IMR-90 (cell line): ENCODE results near the gene ITFG1. TPM values are rescaled to one million over a fixed set of nuclear protein-coding genes. Genes with fewer than 3 reads are reported as not detected.
A peak's percentile ranks its signal among the peaks of the same experiment; 100 is the strongest.

Experiments
- ATAC-seq: fragments of 200-7000 bp; cut with Tn5 transposase; 2 replicates; pipeline ENCODE4 v1.9.1; 2020; ENCODE audit warnings: low read depth, mild to moderate bottlenecking, moderate library complexity
- Bru-seq: library from RNA; stranded (reverse); fragments of 400-500 nt; gene quantifications from one replicate; lab custom pipeline; 2021; lab: Mats Ljungman, UMichigan
- BruChase-seq, 2 experiments: library from RNA; stranded (reverse); fragments of 400-500 nt; gene quantifications; one replicate each; lab custom pipeline; 2021; lab: Mats Ljungman, UMichigan
- BruUV-seq: library from RNA; stranded (reverse); fragments of 400-500 nt; replicated peaks from 2 replicates; lab custom pipeline; 2021; lab: Mats Ljungman, UMichigan
- CTCF ChIA-PET: fragments of 300-600 bp; formaldehyde crosslinking; extraction: SDS; loops from one replicate; lab custom pipeline; 2021; ENCODE audit warnings: antibody characterized with exemption; lab: Yijun Ruan, JAX
- POLR2A ChIA-PET: fragments of 300-600 bp; sonication (Branson Sonifier 250); formaldehyde crosslinking; loops from one replicate; lab custom pipeline; 2022; ENCODE audit warnings: antibody characterized with exemption; ENCODE audit not compliant: unreplicated experiment; lab: Charles Lee
- DNase-seq: peaks from one replicate; pipeline ENCODE4 v3.0.0; 2013
- H2AFZ ChIP-seq: replicated peaks from 2 replicates; pipeline ENCODE3; 2013; ENCODE audit warnings: low read length, mild to moderate bottlenecking; ENCODE audit not compliant: poor library complexity
- H2AK5ac ChIP-seq: 2 replicates; pipeline ENCODE4 v1.6.1; 2013; ENCODE audit warnings: low read depth, low read length, inconsistent platforms
- H2AK9ac ChIP-seq: replicated peaks from 2 replicates; pipeline ENCODE3; 2013; ENCODE audit warnings: mild to moderate bottlenecking, low read depth, low read length, moderate library complexity; ENCODE audit not compliant: poor library complexity
- H2BK120ac ChIP-seq: 2 replicates; pipeline ENCODE4 v1.6.1; 2013; ENCODE audit warnings: low read depth, low read length, inconsistent platforms
- H2BK15ac ChIP-seq: 3 replicates; pipeline ENCODE4 v1.6.1; 2013; ENCODE audit warnings: low read depth, low read length, inconsistent platforms
- H2BK20ac ChIP-seq: 2 replicates; pipeline ENCODE4 v1.6.1; 2013; ENCODE audit warnings: low read depth, mild to moderate bottlenecking, inconsistent platforms, low read length, moderate library complexity
- H2BK5ac ChIP-seq: 2 replicates; pipeline ENCODE4 v1.6.1; 2013; ENCODE audit warnings: mild to moderate bottlenecking, low read depth, low read length, inconsistent platforms; ENCODE audit not compliant: poor library complexity, severe bottlenecking
- H3K14ac ChIP-seq: replicated peaks from 2 replicates; pipeline ENCODE4 v1.6.1; 2013; ENCODE audit warnings: low read depth, low read length, inconsistent platforms
- H3K18ac ChIP-seq: 2 replicates; pipeline ENCODE4 v1.6.1; 2013; ENCODE audit warnings: low read depth, low read length, control low read depth
- H3K23ac ChIP-seq: 2 replicates; pipeline ENCODE4 v1.6.1; 2013; ENCODE audit warnings: low read depth, low read length, inconsistent platforms
- H3K27ac ChIP-seq: 2 replicates; pipeline ENCODE4 v1.5.1; 2013; ENCODE audit warnings: mild to moderate bottlenecking, control low read depth, low read length; ENCODE audit not compliant: insufficient read depth
- H3K27me3 ChIP-seq: 2 replicates; pipeline ENCODE4 v1.6.1; 2013; ENCODE audit warnings: low read length; ENCODE audit not compliant: control insufficient read depth, insufficient read depth
- H3K36me3 ChIP-seq: 2 replicates; pipeline ENCODE4 v1.6.1; 2013; ENCODE audit warnings: low read length, mixed read lengths; ENCODE audit not compliant: control insufficient read depth, insufficient read depth
- H3K4ac ChIP-seq: 2 replicates; pipeline ENCODE4 v1.6.1; 2013; ENCODE audit warnings: low read depth, low read length, inconsistent platforms
- H3K4me1 ChIP-seq: 2 replicates; pipeline ENCODE4 v1.6.1; 2013; ENCODE audit warnings: low read length, mixed read lengths; ENCODE audit not compliant: control insufficient read depth, insufficient read depth
- H3K4me2 ChIP-seq: 2 replicates; pipeline ENCODE4 v1.6.1; 2013; ENCODE audit warnings: low read depth, mild to moderate bottlenecking, control low read depth, low read length, moderate library complexity
- H3K4me3 ChIP-seq: 2 replicates; pipeline ENCODE4 v1.5.1; 2013; ENCODE audit warnings: low read depth, mild to moderate bottlenecking, control low read depth, low read length, moderate library complexity; ENCODE audit not compliant: insufficient read depth
- H3K56ac ChIP-seq: 2 replicates; pipeline ENCODE4 v1.6.1; 2013; ENCODE audit warnings: low read length, inconsistent platforms; ENCODE audit not compliant: insufficient read depth; ENCODE audit errors: extremely low read depth
- H3K79me1 ChIP-seq, 2 experiments: 2 replicates each; pipeline ENCODE4 v1.6.1; 2013; ENCODE audit warnings: low read length in 2 of 2, inconsistent platforms in 1 of 2, low read depth in 1 of 2
- H3K9ac ChIP-seq: 2 replicates; pipeline ENCODE4 v1.6.1; 2013; ENCODE audit warnings: low read depth, low read length, control low read depth
- H3K9me1 ChIP-seq: 2 replicates; pipeline ENCODE4 v1.6.1; 2013; ENCODE audit warnings: low read length, inconsistent platforms; ENCODE audit not compliant: insufficient read depth
- H3K9me3 ChIP-seq: 2 replicates; pipeline ENCODE4 v1.6.1; 2013; ENCODE audit warnings: low read length; ENCODE audit not compliant: control insufficient read depth, insufficient read depth
- H4K20me1 ChIP-seq: 2 replicates; pipeline ENCODE4 v1.6.1; 2013; ENCODE audit warnings: low read length, inconsistent platforms; ENCODE audit not compliant: insufficient read depth
- H4K5ac ChIP-seq: 2 replicates; pipeline ENCODE4 v1.6.1; 2013; ENCODE audit warnings: mild to moderate bottlenecking, low read depth, low read length, control low read depth
- H4K8ac ChIP-seq, 2 experiments: 2 replicates each; pipeline ENCODE4 v1.6.1; 2013; ENCODE audit warnings: low read depth in 2 of 2, low read length in 2 of 2, control low read depth in 1 of 2, inconsistent platforms in 1 of 2
- H4K91ac ChIP-seq: 2 replicates; pipeline ENCODE4 v1.6.1; 2013; ENCODE audit warnings: low read depth, low read length, inconsistent platforms; ENCODE audit not compliant: insufficient read depth
- CEBPB ChIP-seq: IDR thresholded peaks from 2 replicates; pipeline ENCODE4 v1.6.1; 2012; ENCODE audit warnings: low read depth, low read length, improper control_type of control experiment
- CTCF ChIP-seq: conservative IDR thresholded peaks from 2 replicates; pipeline ENCODE4 v1.5.1; 2012; ENCODE audit warnings: mild to moderate bottlenecking, low read depth, low read length, improper control_type of control experiment
- ELK1 ChIP-seq: fragments of 150-350 bp; IDR thresholded peaks from 2 replicates; pipeline ENCODE4 v1.6.1; 2016; ENCODE audit warnings: low read depth, mild to moderate bottlenecking, low read length, moderate library complexity, borderline replicate concordance
- MAZ ChIP-seq: IDR thresholded peaks from 2 replicates; pipeline ENCODE4 v1.6.1; 2012; ENCODE audit warnings: low read depth, mild to moderate bottlenecking, low read length, improper control_type of control experiment, moderate library complexity, borderline replicate concordance
- POLR2A ChIP-seq: IDR thresholded peaks from 2 replicates; pipeline ENCODE4 v1.6.1; 2012; ENCODE audit warnings: mild to moderate bottlenecking, low read depth, low read length
- RFX5 ChIP-seq: IDR thresholded peaks from 2 replicates; pipeline ENCODE4 v1.8.0; 2012; ENCODE audit warnings: low read depth, mild to moderate bottlenecking, low read length, moderate library complexity
- USF2 ChIP-seq: fragments of 150-350 bp; IDR thresholded peaks from 2 replicates; pipeline ENCODE4 v1.6.1; 2017; ENCODE audit warnings: mild to moderate bottlenecking, antibody characterized with exemption, low read length, low read depth
- WGBS, 2 experiments: methylation state at CpG; one replicate each; pipeline versions ENCODE4 v1.1.5 to v1.1.7; 2013; ENCODE audit warnings: missing lambda C conversion rate in 2 of 2; ENCODE audit not compliant: insufficient read length in 1 of 2; ENCODE audit errors: extremely low coverage in 2 of 2; 5-methylcytosine and 5-hydroxymethylcytosine counted together
- dilution Hi-C: fragments of 300-500 bp; cut with HindIII; formaldehyde crosslinking; loops from one replicate; pipeline ENCODE4 v1.14.3; 2018; ENCODE audit warnings: low sequenced_read_pairs; ENCODE audit not compliant: unreplicated experiment
- in situ Hi-C: fragments of 300-500 bp; cut with MboI; formaldehyde crosslinking; loops from 3 replicates; pipeline ENCODE4 v1.14.3; 2019; ENCODE audit warnings: low sequenced_read_pairs, inconsistent platforms, mixed read lengths
- intact Hi-C: fragments of 100-400 bp; cut with micrococcal nuclease; formaldehyde crosslinking; loops from 2 replicates; pipeline ENCODE4 v1.10.0; 2022
- long read RNA-seq: library from polyadenylated mRNA; unstranded; transcript quantifications from one replicate; pipeline ENCODE4 v2.0.0, GENCODE V29; 2021; ENCODE audit not compliant: unreplicated experiment
- polyA plus RNA-seq, 3 experiments: library from polyadenylated mRNA; depleted of rRNA; stranded (reverse); fragments of >200 nt; gene quantifications; 2 replicates each; pipeline ENCODE4 v1.2.3, GENCODE V29; 2012; ENCODE audit warnings: low replicate concordance in 1 of 3
- total RNA-seq: library from RNA; depleted of rRNA; stranded (reverse); fragments of >200 nt; gene quantifications from 2 replicates; pipeline ENCODE4 v1.2.3, GENCODE V29; 2012; rRNA removed

Gene ITFG1
- total RNA-seq (57.5 and 60.4 TPM in 2 replicates), polyA plus RNA-seq (2012; rRNA removed) (48.2 and 54.3 TPM in 2 replicates), Bru-seq, nascent RNA (percentile 81 among the genes with signal in this experiment), BruChase-seq, experiment 1, labeled RNA remaining after a 6-hour chase (percentile 72 among the genes with signal in this experiment), BruChase-seq, experiment 2, labeled RNA remaining after a 2-hour chase (percentile 75 among the genes with signal in this experiment)
- 10.5 and 11.9 TPM in 2 replicates for polyA plus RNA-seq (2012; cell fraction: cytosol; rRNA removed)
- polyA plus RNA-seq (2012; cell fraction: nucleus; rRNA removed; ENCODE audit: low replicate concordance), result 2.3 and 29.2 TPM in 2 replicates
- long read RNA-seq, transcript ITFG1-201 (18 exons, 3,400 nt), result major isoform, 225 of 262 reads
- long read RNA-seq, partial matches to known transcripts, result 20 of 262 reads
- long read RNA-seq, other reads (novel, unspliced or antisense), result 17 of 262 reads

- intact Hi-C loops (loop anchor here (1.0 to 10.0 kb wide), 6 partner anchors 274 to 704 kb away; partner anchors contain the start of gene NETO2), in situ Hi-C loops (loop anchor here (25.0 kb wide), 1 partner anchor 701 kb away; the partner anchor contains the start of gene ABCC12), dilution Hi-C loops (no loop called here)
- peak; percentile 83 for TF ChIP-seq POLR2A
- 0 out of 2 replicates have a peak, but pooled peaks have one; percentile 25 for TF ChIP-seq CEBPB
- peak; percentile 83; the same call in 1 of the 2 replicates for TF ChIP-seq MAZ
- peak; percentile 19; the same call in 1 of the 2 replicates for TF ChIP-seq CTCF
- no peak for TF ChIP-seq ELK1
- TF ChIP-seq RFX5, result no peak
- peak; percentile 23; the same call in 1 of the 2 replicates for TF ChIP-seq USF2
- Histone ChIP-seq H3K56ac (peak within 1 kb of the TSS; percentile 93), H3K36me3 (peaks cover 2% of the 10 kb centered on the region), H2BK15ac (peak within 1 kb of the TSS; percentile 73; the same call in 1 of the 3 replicates), H3K9ac (peak within 1 kb of the TSS; percentile 91), H3K9me3 (no peaks in the 10 kb centered on the region), H2BK5ac (peak within 1 kb of the TSS; percentile 91), H3K27me3 (no peaks in the 10 kb centered on the region), H3K9me1 (peaks cover 9% of the 10 kb centered on the region), H3K4me1 (peaks cover 4% of the 10 kb centered on the region; the same call in 1 of the 2 replicates), H4K91ac (peak within 1 kb of the TSS; percentile 99), H3K27ac (peak within 1 kb of the TSS; percentile 87), H2BK120ac (peak within 1 kb of the TSS; percentile 96), H3K4ac (peak within 1 kb of the TSS; percentile 92), H4K5ac (peak within 1 kb of the TSS; percentile 71), H3K4me3 (peak within 1 kb of the TSS; percentile 84), H3K4me2 (peak within 1 kb of the TSS; percentile 96), H2AK5ac (peak within 1 kb of the TSS; percentile 59), H2BK20ac (peak within 1 kb of the TSS; percentile 81; the same call in 1 of the 2 replicates), H4K8ac (peak within 1 kb of the TSS; percentile 95 to 98), H3K79me1 (peaks cover 28 to 53% of the 10 kb centered on the region in 2 experiments), H2AK9ac (peak within 1 kb of the TSS; percentile 97), H3K14ac (peak within 1 kb of the TSS; percentile 96), H2AFZ (peak within 1 kb of the TSS; percentile 94), H3K18ac (peak within 1 kb of the TSS; percentile 83), H3K23ac (peak within 1 kb of the TSS; percentile 95), H4K20me1 (no peaks in the 10 kb centered on the region; the same call in 1 of the 2 replicates)
- BruUV-seq, result no TSS peak
- POLR2A ChIA-PET, result interaction anchor here (0.6 to 1.5 kb wide), 5 partner anchors 10 to 292 kb away, joined by 3 to 5 read pairs (median 3); no protein-coding TSS in a partner anchor
- ATAC-seq (peak; percentile 95), DNase-seq (peak; percentile 90)
- WGBS, 2 experiments, result 1% methylated on average over 21 of the region's 82 CpGs; no CpG with 5 or more reads in 1 of the 2 experiments
- CTCF ChIA-PET, result interaction anchor here (0.6 kb wide), 1 partner anchor 186 kb away, joined by 3 read pairs; no protein-coding TSS in a partner anchor
Measured at GRCh38 chr16:47460711-47461597, at the start of gene ITFG1, which contains the start of gene PHKB. Gene ITFG1, minus strand, starts transcription at chr16:47461063. Its CDS starts 18 bp downstream, at chr16:47461045. Gene PHKB, plus strand, starts transcription at chr16:47461331. Its CDS starts 20 bp downstream, at chr16:47461351.
